Suprapubic skin (tissue), 4 donors: Measurements from ENCODE around the gene CCNF. TPM values are rescaled to one million over a fixed set of nuclear protein-coding genes. Genes with fewer than 3 reads are reported as not detected.

Source experiments
- DNase-seq, 2 donors: peaks; one replicate each; pipeline ENCODE4 v3.0.0-alpha.2; 2019; ENCODE audit warnings: low spot score in 2 of 2
- H3K27ac ChIP-seq: fragments of 200-600 bp; sonication (generic); one replicate; pipeline ENCODE4 v1.5.1; 2019
- H3K27me3 ChIP-seq: fragments of 200-600 bp; sonication (generic); one replicate; pipeline ENCODE4 v1.5.1; 2019
- H3K36me3 ChIP-seq: fragments of 200-600 bp; sonication (generic); one replicate; pipeline ENCODE4 v1.5.1; 2019
- H3K4me1 ChIP-seq: fragments of 200-600 bp; sonication (generic); one replicate; pipeline ENCODE4 v1.5.1; 2019
- H3K4me3 ChIP-seq: fragments of 200-600 bp; sonication (generic); one replicate; pipeline ENCODE4 v1.5.1; 2019; ENCODE audit warnings: mild to moderate bottlenecking
- H3K9me3 ChIP-seq: fragments of 200-600 bp; sonication (generic); one replicate; pipeline ENCODE4 v1.5.1; 2019
- EP300 ChIP-seq: sonication (generic); formaldehyde crosslinking; IDR thresholded peaks from one replicate; pipeline ENCODE4 v1.6.1; 2017; ENCODE audit warnings: antibody characterized with exemption
- POLR2A ChIP-seq, 2 donors: fragments of 450-650 bp; IDR thresholded peaks; one replicate each; pipeline ENCODE4 v1.6.1; 2017; ENCODE audit warnings: antibody characterized with exemption in 2 of 2, mild to moderate bottlenecking in 2 of 2, moderate library complexity in 2 of 2
- POLR2AphosphoS5 ChIP-seq, 3 donors: sonication (generic); formaldehyde crosslinking; IDR thresholded peaks; one replicate each; pipeline ENCODE4 v1.6.1; 2017; ENCODE audit warnings: antibody characterized with exemption in 3 of 3
- WGBS: methylation state at CpG from one replicate; pipeline ENCODE4 v1.1.5; 2018; 5-methylcytosine and 5-hydroxymethylcytosine counted together
- total RNA-seq, 4 donors: library from RNA; depleted of rRNA; stranded (reverse); fragments of >200 nt; gene quantifications; one replicate each; pipeline ENCODE4 v1.1.0, GENCODE V29; 2016
- TF ChIP-seq, protein P1 (sequence below), 2 donors: fragments of 200-600 bp in 1 of 2; fragments of 450-650 bp in 1 of 2; sonication (generic) in 1 of 2; IDR thresholded peaks; one replicate each; pipeline ENCODE4 v1.5.1; 2016 to 2019; ENCODE audit warnings: antibody characterized with exemption in 2 of 2, mild to moderate bottlenecking in 1 of 2, moderate library complexity in 1 of 2

The CCNF gene
- total RNA-seq, 4 donors from 2014 or later: 6.8 to 12.4 (median 10.1) TPM

DNA sequence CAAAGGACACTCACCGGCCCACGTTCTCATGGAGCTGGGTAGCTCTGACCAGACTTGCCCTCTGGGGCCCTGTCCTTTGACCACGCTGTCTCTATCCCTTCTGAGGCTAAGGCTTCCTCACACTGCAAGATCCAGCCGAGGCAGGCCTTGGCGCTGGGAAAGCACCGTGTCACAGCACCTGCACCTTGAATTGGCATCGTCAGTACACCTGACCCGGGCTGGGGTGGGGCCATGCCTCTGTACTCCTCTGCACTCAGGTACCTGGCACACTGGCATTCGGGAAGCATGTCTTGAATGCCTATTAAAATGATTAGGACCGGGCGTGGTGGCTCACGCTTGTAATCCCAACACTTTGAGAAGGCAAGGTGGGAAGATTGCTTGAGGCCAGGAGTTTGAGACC, 51.7 kb downstream of the CCNF start:
- no peak for DNase-seq
- 49% methylated on average over 5 of the region's 12 CpGs for WGBS
- no peak overlapping the region for H3K4me3 ChIP-seq
- peaks cover 2% of the 10 kb centered on the region for H3K27me3 ChIP-seq
- no peak overlapping the region for H3K27ac ChIP-seq
- peaks cover 47% of the 10 kb centered on the region for H3K4me1 ChIP-seq
- H3K9me3 ChIP-seq: no peaks in the 10 kb centered on the region
- H3K36me3 ChIP-seq: no peaks in the 10 kb centered on the region
- TF ChIP-seq EP300: no peak
- TF ChIP-seq POLR2A (IDR thresholded peaks at IDR 0.05): no peak
- TF ChIP-seq, protein P1, sequence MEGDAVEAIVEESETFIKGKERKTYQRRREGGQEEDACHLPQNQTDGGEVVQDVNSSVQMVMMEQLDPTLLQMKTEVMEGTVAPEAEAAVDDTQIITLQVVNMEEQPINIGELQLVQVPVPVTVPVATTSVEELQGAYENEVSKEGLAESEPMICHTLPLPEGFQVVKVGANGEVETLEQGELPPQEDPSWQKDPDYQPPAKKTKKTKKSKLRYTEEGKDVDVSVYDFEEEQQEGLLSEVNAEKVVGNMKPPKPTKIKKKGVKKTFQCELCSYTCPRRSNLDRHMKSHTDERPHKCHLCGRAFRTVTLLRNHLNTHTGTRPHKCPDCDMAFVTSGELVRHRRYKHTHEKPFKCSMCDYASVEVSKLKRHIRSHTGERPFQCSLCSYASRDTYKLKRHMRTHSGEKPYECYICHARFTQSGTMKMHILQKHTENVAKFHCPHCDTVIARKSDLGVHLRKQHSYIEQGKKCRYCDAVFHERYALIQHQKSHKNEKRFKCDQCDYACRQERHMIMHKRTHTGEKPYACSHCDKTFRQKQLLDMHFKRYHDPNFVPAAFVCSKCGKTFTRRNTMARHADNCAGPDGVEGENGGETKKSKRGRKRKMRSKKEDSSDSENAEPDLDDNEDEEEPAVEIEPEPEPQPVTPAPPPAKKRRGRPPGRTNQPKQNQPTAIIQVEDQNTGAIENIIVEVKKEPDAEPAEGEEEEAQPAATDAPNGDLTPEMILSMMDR (IDR thresholded peaks at IDR 0.05): no peak
- TF ChIP-seq POLR2AphosphoS5 (IDR thresholded peaks at IDR 0.05): no peak

DNA sequence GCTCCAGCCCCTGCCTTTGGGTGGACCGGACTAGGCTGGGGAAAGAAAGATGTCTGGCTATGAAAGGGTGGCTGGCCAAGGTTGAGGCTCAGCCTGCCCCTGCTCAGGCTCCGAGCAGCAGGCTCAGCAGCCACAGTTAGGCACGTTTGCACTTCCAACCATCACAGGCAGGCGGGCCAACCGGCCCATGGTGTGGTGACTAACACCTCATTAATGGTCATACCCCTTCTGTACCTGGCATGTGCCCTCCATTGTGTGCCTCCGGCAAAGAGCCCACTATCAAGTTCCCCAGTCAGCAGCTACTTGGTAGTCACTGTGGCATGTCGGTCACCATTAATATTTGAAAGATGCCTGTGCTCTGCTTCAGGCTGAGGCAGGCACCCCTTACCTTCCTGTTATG, 52.4 kb downstream of the CCNF start:
- TF ChIP-seq POLR2A (IDR thresholded peaks at IDR 0.05): no peak
- TF ChIP-seq, protein P1 (IDR thresholded peaks at IDR 0.05): no peak

DNA sequence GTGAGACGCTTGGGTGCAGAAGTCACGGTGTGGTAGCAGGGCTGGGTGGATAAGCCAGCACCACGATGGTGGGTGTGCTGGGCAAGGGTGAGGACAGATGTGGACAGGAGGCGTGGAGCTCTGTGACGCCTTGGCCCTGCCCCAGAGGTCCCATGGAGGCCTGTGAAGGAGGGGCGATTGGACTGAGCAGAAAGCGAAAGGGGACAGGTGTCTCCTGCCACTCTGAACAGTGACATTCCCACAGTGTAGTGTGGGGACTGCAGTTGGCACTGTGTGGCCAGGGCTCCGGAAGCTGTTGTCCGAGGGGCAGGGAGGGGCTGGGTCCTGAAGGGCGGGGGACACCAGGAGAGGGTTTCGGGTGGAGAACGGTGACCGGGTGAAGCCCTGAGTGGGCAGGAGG, 53.0 kb downstream of the CCNF start:
- no peak for DNase-seq
- Histone ChIP-seq H3K4me3 (no peak overlapping the region), H3K27ac (peak overlapping the region; percentile 67), H3K36me3 (no peaks in the 10 kb centered on the region), H3K27me3 (no peaks in the 10 kb centered on the region), H3K9me3 (no peaks in the 10 kb centered on the region), H3K4me1 (peaks cover 55% of the 10 kb centered on the region)
- no peak for TF ChIP-seq EP300
- TF ChIP-seq, protein P1 (IDR thresholded peaks at IDR 0.05): no peak
- no peak for TF ChIP-seq POLR2A (IDR thresholded peaks at IDR 0.05)
- no peak for TF ChIP-seq POLR2AphosphoS5 (IDR thresholded peaks at IDR 0.05)
- WGBS: 70% methylated on average over 13 of the region's 13 CpGs

More for the DNA sequence above, 52.4 kb downstream of the CCNF start:
- no peak overlapping the region for H3K27ac ChIP-seq
- DNase-seq: no peak
- H3K4me3 ChIP-seq: no peak overlapping the region
- H3K4me1 ChIP-seq: peaks cover 50% of the 10 kb centered on the region
- H3K9me3 ChIP-seq: no peaks in the 10 kb centered on the region
- H3K27me3 ChIP-seq: no peaks in the 10 kb centered on the region
- WGBS: 70% methylated on average over 6 of the region's 7 CpGs
- no peaks in the 10 kb centered on the region for H3K36me3 ChIP-seq

DNA sequence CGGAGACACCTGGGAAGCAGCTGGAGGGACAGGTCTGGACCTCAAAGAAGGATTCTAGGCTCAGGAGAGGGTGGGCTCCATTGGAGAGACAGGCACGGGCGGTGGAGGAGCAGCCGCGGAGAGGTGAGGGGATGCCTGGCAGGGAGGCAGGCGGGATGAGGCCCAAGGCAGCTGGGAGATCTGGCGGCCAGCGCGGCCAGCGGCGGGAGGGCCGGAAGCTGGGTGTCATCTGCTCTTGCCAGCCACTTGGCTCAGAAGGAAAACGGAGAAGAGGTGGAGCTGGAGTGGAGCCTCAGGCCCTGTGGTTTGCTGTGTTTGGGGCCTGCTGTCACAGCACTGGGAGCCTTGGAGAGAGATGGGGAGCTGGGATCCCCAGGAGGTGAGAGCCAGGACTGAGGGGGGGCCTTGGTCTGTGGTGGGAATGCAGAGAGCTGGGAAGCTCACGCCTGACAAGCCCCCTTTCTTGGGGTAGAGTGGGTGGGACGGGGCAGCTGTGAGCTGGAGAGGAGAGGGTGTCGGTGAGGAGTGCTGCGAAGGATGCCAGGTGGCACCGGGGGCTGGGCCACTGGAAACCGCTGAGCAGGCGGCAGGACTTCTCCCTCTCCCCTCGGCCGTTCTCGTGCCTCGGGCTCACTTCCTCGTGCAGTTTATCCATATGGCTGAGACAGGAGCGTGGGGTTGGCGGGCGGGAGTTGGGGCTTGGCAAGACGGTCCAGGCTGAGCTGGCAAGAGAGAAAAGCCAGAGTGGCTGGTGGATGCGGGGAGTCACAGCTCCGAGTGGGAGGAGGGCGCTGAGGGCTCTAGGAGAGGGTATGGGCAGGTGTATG, 53.7 kb downstream of the CCNF start:
- DNase-seq: no peak
- Histone ChIP-seq H3K27ac (peak overlapping the region; percentile 67), H3K9me3 (no peaks in the 10 kb centered on the region), H3K36me3 (no peaks in the 10 kb centered on the region), H3K4me3 (peak overlapping the region; percentile 31), H3K27me3 (no peaks in the 10 kb centered on the region), H3K4me1 (peaks cover 62% of the 10 kb centered on the region)
- WGBS: 31% methylated on average over 32 of the region's 32 CpGs
- no peak for TF ChIP-seq POLR2AphosphoS5 (IDR thresholded peaks at IDR 0.05)
- TF ChIP-seq EP300: no peak
- TF ChIP-seq POLR2A (IDR thresholded peaks at IDR 0.05): no peak
- TF ChIP-seq, protein P1 (IDR thresholded peaks at IDR 0.05): no peak

DNA sequence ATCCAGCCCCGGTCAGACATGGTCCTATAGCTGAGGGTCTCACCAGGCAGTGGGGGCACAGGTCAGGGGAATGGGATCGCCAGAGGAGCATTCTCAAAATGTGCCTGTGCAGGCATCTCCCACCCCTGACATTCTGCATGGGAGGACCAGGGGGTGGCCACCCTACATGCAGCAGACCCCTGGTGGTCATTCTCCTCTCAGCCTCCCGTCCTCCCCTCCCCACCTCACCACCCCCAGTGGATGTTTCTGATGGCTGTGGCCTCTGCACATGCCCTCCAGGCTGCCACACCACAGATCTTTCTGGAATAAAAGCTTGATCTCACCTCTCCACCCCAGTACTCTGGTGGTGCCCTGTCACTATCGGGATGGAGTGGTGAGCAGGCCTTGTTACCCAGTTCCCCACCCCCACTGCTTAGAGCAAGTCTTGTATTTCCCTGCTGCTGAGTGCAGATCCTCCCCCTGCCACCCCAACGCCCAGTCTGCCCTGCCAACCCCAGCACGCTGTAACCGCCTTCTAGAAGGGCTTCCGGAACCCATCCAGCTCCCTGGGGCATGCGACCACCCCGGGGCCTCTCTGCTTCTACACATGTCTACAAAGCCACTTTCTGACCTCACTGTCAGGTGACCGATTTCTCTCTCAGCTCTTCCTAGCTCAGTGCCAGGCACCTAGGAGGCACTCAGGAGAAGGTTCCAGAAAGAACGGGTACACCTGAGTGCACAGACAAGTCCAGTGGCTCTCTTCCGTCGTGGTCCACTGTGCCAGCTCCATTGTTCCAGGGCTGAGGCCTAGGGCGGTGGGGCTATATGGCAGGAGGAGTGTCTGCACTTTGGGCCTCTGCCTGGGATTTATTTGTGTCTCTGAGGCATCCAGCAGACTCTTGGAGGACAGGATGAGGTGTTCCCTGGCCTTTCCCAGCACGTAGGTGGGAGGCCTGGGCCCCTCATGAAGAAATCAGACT, 55.0 kb downstream of the CCNF start:
- Histone ChIP-seq H3K4me1 (peaks cover 61% of the 10 kb centered on the region), H3K27ac (no peak overlapping the region), H3K4me3 (no peak overlapping the region), H3K27me3 (no peaks in the 10 kb centered on the region), H3K36me3 (no peaks in the 10 kb centered on the region), H3K9me3 (no peaks in the 10 kb centered on the region)
- DNase-seq: no peak
- WGBS: 80% methylated on average over 12 of the region's 16 CpGs
- TF ChIP-seq POLR2A (IDR thresholded peaks at IDR 0.05): no peak
- TF ChIP-seq POLR2AphosphoS5 (IDR thresholded peaks at IDR 0.05): no peak
- TF ChIP-seq, protein P1 (IDR thresholded peaks at IDR 0.05): no peak
- TF ChIP-seq EP300: no peak
